Mesendoderm (in vitro differentiated cells): ENCODE results near the gene RASAL2.

Source experiments
- DNase-seq: peaks from one replicate; pipeline ENCODE4 v3.0.0; 2013
- H2AK5ac ChIP-seq: 2 replicates; pipeline ENCODE4 v1.6.1; 2013; ENCODE audit warnings: low read length, inconsistent platforms
- H2BK120ac ChIP-seq: 2 replicates; pipeline ENCODE4 v1.6.1; 2013; ENCODE audit warnings: low read depth, mild to moderate bottlenecking, low read length, moderate library complexity, mixed read lengths
- H2BK15ac ChIP-seq: replicated peaks from 2 replicates; pipeline ENCODE4 v1.6.1; 2013; ENCODE audit warnings: low read depth, mild to moderate bottlenecking, moderate library complexity
- H2BK5ac ChIP-seq: 2 replicates; pipeline ENCODE4 v1.6.1; 2013; ENCODE audit warnings: low read length, inconsistent platforms
- H3K18ac ChIP-seq: 2 replicates; pipeline ENCODE4 v1.6.1; 2013; ENCODE audit warnings: mild to moderate bottlenecking, low read length, mixed read lengths
- H3K23ac ChIP-seq: one replicate; pipeline ENCODE4 v1.6.1; 2013; ENCODE audit warnings: low read length
- H3K27ac ChIP-seq: 2 replicates; pipeline ENCODE4 v1.5.1; 2013; ENCODE audit warnings: low read depth, mild to moderate bottlenecking, inconsistent platforms, low read length, moderate library complexity
- H3K27me3 ChIP-seq: 2 replicates; pipeline ENCODE4 v1.6.1; 2013; ENCODE audit warnings: low read length, control low read depth, mild to moderate bottlenecking, inconsistent platforms; ENCODE audit not compliant: insufficient read depth, poor library complexity
- H3K36me3 ChIP-seq: 2 replicates; pipeline ENCODE4 v1.6.1; 2013; ENCODE audit warnings: low read length, inconsistent platforms; ENCODE audit not compliant: control insufficient read depth, insufficient read depth
- H3K4ac ChIP-seq: one replicate; pipeline ENCODE4 v1.6.1; 2013; ENCODE audit warnings: low read depth, mild to moderate bottlenecking, low read length, moderate library complexity
- H3K4me1 ChIP-seq: 2 replicates; pipeline ENCODE4 v1.6.1; 2013; ENCODE audit warnings: low read depth, low read length, inconsistent platforms; ENCODE audit not compliant: control insufficient read depth
- H3K4me2 ChIP-seq: 2 replicates; pipeline ENCODE4 v1.6.1; 2013; ENCODE audit warnings: low read length
- H3K4me3 ChIP-seq: 2 replicates; pipeline ENCODE4 v1.5.1; 2013; ENCODE audit warnings: mild to moderate bottlenecking, low read length
- H3K56ac ChIP-seq: one replicate; pipeline ENCODE4 v1.6.1; 2013; ENCODE audit warnings: low read length
- H3K79me1 ChIP-seq: 2 replicates; pipeline ENCODE4 v1.6.1; 2013; ENCODE audit warnings: low read length, inconsistent platforms
- H3K79me2 ChIP-seq: 2 replicates; pipeline ENCODE4 v1.6.1; 2013; ENCODE audit warnings: mild to moderate bottlenecking, low read length; ENCODE audit not compliant: control insufficient read depth, insufficient read depth
- H3K9ac ChIP-seq: 2 replicates; pipeline ENCODE4 v1.6.1; 2013; ENCODE audit warnings: low read length, inconsistent platforms
- H4K5ac ChIP-seq: one replicate; pipeline ENCODE4 v1.6.1; 2013; ENCODE audit warnings: low read length
- H4K8ac ChIP-seq: one replicate; pipeline ENCODE4 v1.6.1; 2013; ENCODE audit warnings: low read depth, mild to moderate bottlenecking, control low read depth, low read length, moderate library complexity
- WGBS: extraction: QIAGEN DNeasy Blood & Tissue Kit; methylation state at CpG from one replicate; pipeline ENCODE4 v1.1.7; 2013; ENCODE audit warnings: low lambda C conversion rate, missing lambda C conversion rate; ENCODE audit not compliant: insufficient coverage; ENCODE audit errors: extremely low coverage; 5-methylcytosine and 5-hydroxymethylcytosine counted together

RASAL2 gene

GRCh38 chr1:178262120-178262500 is 168.2 kb downstream of the RASAL2 start:
- no peak overlapping the region for H3K23ac ChIP-seq
- H3K79me1 ChIP-seq, result no peaks in the 10 kb centered on the region
- no peak overlapping the region for H3K9ac ChIP-seq
- H2BK5ac ChIP-seq, result no peak overlapping the region
- H3K79me2 ChIP-seq, result no peaks in the 10 kb centered on the region
- H4K8ac ChIP-seq, result no peak overlapping the region
- no peak overlapping the region for H2AK5ac ChIP-seq
- H3K18ac ChIP-seq, result no peak overlapping the region
- no peak overlapping the region for H3K27ac ChIP-seq
- no peak overlapping the region for H2BK15ac ChIP-seq
- H3K4me3 ChIP-seq, result no peak overlapping the region
- no peaks in the 10 kb centered on the region for H3K36me3 ChIP-seq
- no peaks in the 10 kb centered on the region for H3K27me3 ChIP-seq
- no peak overlapping the region for H3K56ac ChIP-seq
- WGBS, result no CpG with 5 or more reads among the region's 3 CpGs
- H4K5ac ChIP-seq, result no peak overlapping the region
- H2BK120ac ChIP-seq, result no peak overlapping the region
- H3K4ac ChIP-seq, result no peak overlapping the region
- H3K4me2 ChIP-seq, result no peak overlapping the region
- peaks cover 8% of the 10 kb centered on the region for H3K4me1 ChIP-seq
- peak; percentile 87 for DNase-seq

- Histone ChIP-seq H2BK5ac (no peak overlapping the region), H3K56ac (peak overlapping the region; percentile 17), H2AK5ac (no peak overlapping the region), H3K4me3 (no peak overlapping the region), H2BK15ac (no peak overlapping the region), H4K8ac (no peak overlapping the region), H3K4me1 (peaks cover 8% of the 10 kb centered on the region), H3K27ac (no peak overlapping the region), H4K5ac (no peak overlapping the region), H2BK120ac (peak overlapping the region; percentile 61), H3K79me1 (no peaks in the 10 kb centered on the region), H3K79me2 (no peaks in the 10 kb centered on the region), H3K9ac (no peak overlapping the region), H3K36me3 (no peaks in the 10 kb centered on the region), H3K4ac (peak overlapping the region; percentile 70), H3K27me3 (no peaks in the 10 kb centered on the region), H3K23ac (no peak overlapping the region), H3K4me2 (no peak overlapping the region), H3K18ac (peak overlapping the region; percentile 84)
- no peak for DNase-seq
- no CpG with 5 or more reads among the region's 2 CpGs for WGBS
Measured at GRCh38 chr1:178263341-178263740, 169.4 kb downstream of the RASAL2 start.

- no peak for DNase-seq
- H3K23ac ChIP-seq, result no peak overlapping the region
- H3K79me2 ChIP-seq, result peaks cover 6% of the 10 kb centered on the region
- H3K4me1 ChIP-seq, result peaks cover 8% of the 10 kb centered on the region
- no peaks in the 10 kb centered on the region for H3K27me3 ChIP-seq
- H3K4me2 ChIP-seq, result no peak overlapping the region
- H3K27ac ChIP-seq, result peak overlapping the region; percentile 85
- no peak overlapping the region for H3K4me3 ChIP-seq
- H3K36me3 ChIP-seq, result no peaks in the 10 kb centered on the region
- H2BK15ac ChIP-seq, result no peak overlapping the region
- no peak overlapping the region for H4K8ac ChIP-seq
- peak overlapping the region; percentile 18 for H3K9ac ChIP-seq
- peak overlapping the region; percentile 57 for H3K56ac ChIP-seq
- no peak overlapping the region for H3K18ac ChIP-seq
- H3K4ac ChIP-seq, result no peak overlapping the region
- WGBS, result no CpG with 5 or more reads among the region's 3 CpGs
- no peak overlapping the region for H2BK5ac ChIP-seq
- no peak overlapping the region for H4K5ac ChIP-seq
- no peak overlapping the region for H2BK120ac ChIP-seq
- no peak overlapping the region for H2AK5ac ChIP-seq
- H3K79me1 ChIP-seq, result no peaks in the 10 kb centered on the region
Measured at GRCh38 chr1:178266113-178266512, 172.2 kb downstream of the RASAL2 start.

- no CpG with 5 or more reads among the region's 4 CpGs for WGBS
- Histone ChIP-seq H3K56ac (peak overlapping the region; percentile 57), H3K4me3 (no peak overlapping the region), H3K18ac (no peak overlapping the region), H3K4me2 (no peak overlapping the region), H3K36me3 (no peaks in the 10 kb centered on the region), H2BK5ac (no peak overlapping the region), H4K8ac (no peak overlapping the region), H3K27me3 (no peaks in the 10 kb centered on the region), H4K5ac (no peak overlapping the region), H3K27ac (peak overlapping the region; percentile 85), H2BK15ac (no peak overlapping the region), H2BK120ac (no peak overlapping the region), H3K4ac (no peak overlapping the region), H3K79me1 (no peaks in the 10 kb centered on the region), H3K23ac (no peak overlapping the region), H3K79me2 (peaks cover 6% of the 10 kb centered on the region), H2AK5ac (no peak overlapping the region), H3K9ac (no peak overlapping the region), H3K4me1 (peaks cover 8% of the 10 kb centered on the region)
- peak; percentile 87 for DNase-seq
Measured at GRCh38 chr1:178266619-178267066, 172.7 kb downstream of the RASAL2 start.

GRCh38 chr1:178267646-178268094 is 173.8 kb downstream of the RASAL2 start:
- no peak overlapping the region for H4K8ac ChIP-seq
- H3K9ac ChIP-seq, result no peak overlapping the region
- no peak overlapping the region for H2BK15ac ChIP-seq
- no peak overlapping the region for H3K4me2 ChIP-seq
- peak overlapping the region; percentile 65 for H3K4ac ChIP-seq
- H3K18ac ChIP-seq, result no peak overlapping the region
- no peaks in the 10 kb centered on the region for H3K27me3 ChIP-seq
- WGBS, result no CpG with 5 or more reads among the region's 3 CpGs
- H3K79me1 ChIP-seq, result no peaks in the 10 kb centered on the region
- peak overlapping the region; percentile 73 for H2BK120ac ChIP-seq
- no peak overlapping the region for H2AK5ac ChIP-seq
- H3K36me3 ChIP-seq, result no peaks in the 10 kb centered on the region
- no peak overlapping the region for H4K5ac ChIP-seq
- no peak overlapping the region for H3K4me3 ChIP-seq
- H3K27ac ChIP-seq, result peak overlapping the region; percentile 42
- H3K4me1 ChIP-seq, result peaks cover 7% of the 10 kb centered on the region
- no peak overlapping the region for H2BK5ac ChIP-seq
- peaks cover 6% of the 10 kb centered on the region for H3K79me2 ChIP-seq
- no peak overlapping the region for H3K23ac ChIP-seq
- H3K56ac ChIP-seq, result no peak overlapping the region
- peak; percentile 96 for DNase-seq

GRCh38 chr1:178271471-178271870 is 177.6 kb downstream of the RASAL2 start:
- DNase-seq, result no peak
- H2AK5ac ChIP-seq, result no peak overlapping the region
- H3K56ac ChIP-seq, result no peak overlapping the region
- no peak overlapping the region for H3K4me2 ChIP-seq
- peak overlapping the region; percentile 28 for H3K18ac ChIP-seq
- peaks cover 6% of the 10 kb centered on the region for H3K79me2 ChIP-seq
- no peak overlapping the region for H3K9ac ChIP-seq
- no peak overlapping the region for H3K4me3 ChIP-seq
- H3K4me1 ChIP-seq, result peaks cover 4% of the 10 kb centered on the region
- no peak overlapping the region for H2BK5ac ChIP-seq
- H3K36me3 ChIP-seq, result no peaks in the 10 kb centered on the region
- H3K27me3 ChIP-seq, result no peaks in the 10 kb centered on the region
- no peak overlapping the region for H2BK15ac ChIP-seq
- no peaks in the 10 kb centered on the region for H3K79me1 ChIP-seq
- H3K27ac ChIP-seq, result no peak overlapping the region
- peak overlapping the region; percentile 32 for H3K23ac ChIP-seq
- no CpG with 5 or more reads among the region's 1 CpG for WGBS
- no peak overlapping the region for H3K4ac ChIP-seq
- no peak overlapping the region for H2BK120ac ChIP-seq
- H4K8ac ChIP-seq, result no peak overlapping the region
- no peak overlapping the region for H4K5ac ChIP-seq
